ENCODE measurements around the gene ULK4.
"Not testable (repeated sequence)": the region's sequence is repeated elsewhere in the genome, so short reads cannot be mapped to it uniquely, and the experiment has no call there.

Gene ULK4

DNA sequence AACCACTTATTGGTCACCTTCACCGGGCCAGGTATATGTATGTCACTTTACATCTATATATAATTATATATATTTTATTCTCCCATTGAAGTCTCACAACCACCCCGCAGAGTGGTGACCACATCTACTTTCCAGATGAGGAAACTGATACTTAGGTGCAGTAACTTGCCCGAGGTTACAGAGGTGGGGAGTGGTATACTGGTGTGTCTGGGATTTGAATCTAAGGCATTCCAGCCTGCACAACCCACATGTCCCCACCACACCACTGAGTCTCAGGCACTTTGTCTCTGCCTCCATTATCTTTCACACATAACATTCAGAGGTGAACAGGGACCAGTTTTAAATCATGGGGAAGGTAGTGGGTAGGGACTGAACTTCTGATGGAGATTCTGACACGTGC, 501.2 kb downstream of the ULK4 start:
- TF ChIP-seq EZH2phosphoT487 (IDR thresholded peaks at IDR 0.05; ENCODE audit: borderline replicate concordance, low read length) = no peak
- TF ChIP-seq, protein P1, sequence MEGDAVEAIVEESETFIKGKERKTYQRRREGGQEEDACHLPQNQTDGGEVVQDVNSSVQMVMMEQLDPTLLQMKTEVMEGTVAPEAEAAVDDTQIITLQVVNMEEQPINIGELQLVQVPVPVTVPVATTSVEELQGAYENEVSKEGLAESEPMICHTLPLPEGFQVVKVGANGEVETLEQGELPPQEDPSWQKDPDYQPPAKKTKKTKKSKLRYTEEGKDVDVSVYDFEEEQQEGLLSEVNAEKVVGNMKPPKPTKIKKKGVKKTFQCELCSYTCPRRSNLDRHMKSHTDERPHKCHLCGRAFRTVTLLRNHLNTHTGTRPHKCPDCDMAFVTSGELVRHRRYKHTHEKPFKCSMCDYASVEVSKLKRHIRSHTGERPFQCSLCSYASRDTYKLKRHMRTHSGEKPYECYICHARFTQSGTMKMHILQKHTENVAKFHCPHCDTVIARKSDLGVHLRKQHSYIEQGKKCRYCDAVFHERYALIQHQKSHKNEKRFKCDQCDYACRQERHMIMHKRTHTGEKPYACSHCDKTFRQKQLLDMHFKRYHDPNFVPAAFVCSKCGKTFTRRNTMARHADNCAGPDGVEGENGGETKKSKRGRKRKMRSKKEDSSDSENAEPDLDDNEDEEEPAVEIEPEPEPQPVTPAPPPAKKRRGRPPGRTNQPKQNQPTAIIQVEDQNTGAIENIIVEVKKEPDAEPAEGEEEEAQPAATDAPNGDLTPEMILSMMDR (IDR thresholded peaks at IDR 0.05; ENCODE audit: low read depth, low read length, poor library complexity, severe bottlenecking) = no peak
- Histone ChIP-seq H4K20me1 (ENCODE audit: control insufficient read depth, insufficient read depth, low read depth, low read length) (no peaks in the 10 kb centered on the region), H3K4me3 (ENCODE audit: low read length) (no peak overlapping the region), H3K9me3 (ENCODE audit: control insufficient read depth, insufficient read depth, low read length) (no peaks in the 10 kb centered on the region), H3K27me3 (ENCODE audit: control insufficient read depth, low read length) (no peaks in the 10 kb centered on the region), H3F3A (ENCODE audit: control insufficient read depth, insufficient read depth) (no peaks in the 10 kb centered on the region), H3K79me2 (ENCODE audit: control insufficient read depth, low read length) (no peaks in the 10 kb centered on the region), H3K4me2 (ENCODE audit: low read length) (no peak overlapping the region), H3K4me1 (ENCODE audit: control insufficient read depth, low read length) (no peaks in the 10 kb centered on the region), H3K9me2 (replicated peaks; ENCODE audit: control insufficient read depth, low read length) (no peaks in the 10 kb centered on the region), H3K27ac (ENCODE audit: low read depth, low read length) (no peak overlapping the region), H3K36me3 (ENCODE audit: control insufficient read depth, low read length) (no peaks in the 10 kb centered on the region)

DNA sequence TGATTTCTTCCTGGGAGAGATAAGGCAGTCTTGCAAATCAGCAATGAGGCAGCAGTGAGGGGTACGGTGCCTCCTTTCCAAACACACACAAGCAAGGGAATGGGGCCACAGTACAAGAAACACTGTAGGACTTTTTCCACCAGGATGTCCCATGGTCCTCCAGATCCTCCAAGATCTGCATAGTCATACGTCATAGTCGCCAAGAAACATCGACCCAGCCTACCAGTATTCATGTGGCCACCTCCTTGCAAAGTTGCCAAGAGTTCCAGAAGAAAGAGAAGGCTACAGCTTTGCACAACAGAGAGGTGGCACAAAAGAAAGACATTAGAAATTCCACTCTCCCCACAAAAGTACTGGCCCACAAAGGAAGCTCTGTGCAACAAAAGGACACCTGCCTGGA, 504.7 kb downstream of the ULK4 start:
- no peaks in the 10 kb centered on the region for H4K20me1 ChIP-seq (ENCODE audit: control insufficient read depth, insufficient read depth, low read depth, low read length)
- H3K36me3 ChIP-seq (ENCODE audit: control insufficient read depth, low read length) = no peaks in the 10 kb centered on the region
- no peaks in the 10 kb centered on the region for H3K4me1 ChIP-seq (ENCODE audit: control insufficient read depth, low read length)
- no peak for TF ChIP-seq EZH2phosphoT487 (IDR thresholded peaks at IDR 0.05; ENCODE audit: borderline replicate concordance, low read length)
- TF ChIP-seq, protein P1 (IDR thresholded peaks at IDR 0.05; ENCODE audit: low read depth, low read length, poor library complexity, severe bottlenecking) = no peak
- no peaks in the 10 kb centered on the region for H3K9me2 ChIP-seq (replicated peaks; ENCODE audit: control insufficient read depth, low read length)
- no peaks in the 10 kb centered on the region for H3K79me2 ChIP-seq (ENCODE audit: control insufficient read depth, low read length)
- no peak overlapping the region for H3K4me2 ChIP-seq (ENCODE audit: low read length)
- H3K27ac ChIP-seq (ENCODE audit: low read depth, low read length) = no peak overlapping the region
- H3F3A ChIP-seq (ENCODE audit: control insufficient read depth, insufficient read depth) = no peaks in the 10 kb centered on the region
- no peak overlapping the region for H3K4me3 ChIP-seq (ENCODE audit: low read length)
- H3K27me3 ChIP-seq (ENCODE audit: control insufficient read depth, low read length) = no peaks in the 10 kb centered on the region
- no peaks in the 10 kb centered on the region for H3K9me3 ChIP-seq (ENCODE audit: control insufficient read depth, insufficient read depth, low read length)

DNA sequence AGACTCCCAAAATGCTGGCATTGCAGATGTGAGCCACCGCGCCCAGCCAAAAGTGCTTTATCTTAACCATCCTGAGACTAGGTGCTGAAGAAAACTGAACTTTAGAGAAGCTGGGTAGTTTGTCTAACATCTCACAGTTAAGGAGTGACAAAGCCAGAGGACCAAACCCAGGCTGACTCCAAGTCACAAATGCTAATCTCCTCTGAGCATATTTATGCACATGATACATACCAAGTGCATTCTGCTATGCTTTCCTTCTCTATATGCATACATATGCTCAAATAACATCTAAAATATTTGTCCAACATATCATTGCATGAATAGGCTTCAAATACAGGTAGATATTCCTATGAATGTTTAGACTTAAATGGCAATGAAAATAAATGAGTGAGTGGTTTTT, 505.7 kb downstream of the ULK4 start:
- Histone ChIP-seq H4K20me1 (ENCODE audit: control insufficient read depth, insufficient read depth, low read depth, low read length) (no peaks in the 10 kb centered on the region), H3K27me3 (ENCODE audit: control insufficient read depth, low read length) (no peaks in the 10 kb centered on the region), H3K4me3 (ENCODE audit: low read length) (no peak overlapping the region), H3K4me2 (ENCODE audit: low read length) (no peak overlapping the region), H3K4me1 (ENCODE audit: control insufficient read depth, low read length) (no peaks in the 10 kb centered on the region), H3K79me2 (ENCODE audit: control insufficient read depth, low read length) (no peaks in the 10 kb centered on the region), H3K27ac (ENCODE audit: low read depth, low read length) (no peak overlapping the region), H3K9me3 (ENCODE audit: control insufficient read depth, insufficient read depth, low read length) (no peaks in the 10 kb centered on the region), H3F3A (ENCODE audit: control insufficient read depth, insufficient read depth) (no peaks in the 10 kb centered on the region), H3K36me3 (ENCODE audit: control insufficient read depth, low read length) (no peaks in the 10 kb centered on the region), H3K9me2 (replicated peaks; ENCODE audit: control insufficient read depth, low read length) (no peaks in the 10 kb centered on the region)
- no peak for TF ChIP-seq EZH2phosphoT487 (IDR thresholded peaks at IDR 0.05; ENCODE audit: borderline replicate concordance, low read length)

DNA sequence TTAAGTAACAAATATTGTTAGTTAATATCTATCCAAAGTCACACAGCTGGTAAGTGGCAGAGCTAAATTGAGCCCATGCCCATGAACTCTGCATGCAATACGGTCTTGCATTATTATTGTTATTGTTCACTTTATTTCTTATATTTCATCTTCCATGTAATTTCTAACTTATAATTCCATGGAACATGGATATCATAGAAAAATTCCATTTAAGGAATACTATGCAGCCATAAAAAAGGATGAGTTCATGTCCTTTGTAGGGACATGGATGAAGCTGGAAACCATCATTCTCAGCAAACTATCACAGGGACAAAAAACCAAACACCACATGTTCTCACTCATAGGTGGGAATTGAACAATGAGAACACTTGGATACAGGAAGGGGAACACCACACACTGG, 508.3 kb downstream of the ULK4 start:
- H3K4me1 ChIP-seq (ENCODE audit: control insufficient read depth, low read length); H3K79me2 ChIP-seq (ENCODE audit: control insufficient read depth, low read length); H4K20me1 ChIP-seq (ENCODE audit: control insufficient read depth, insufficient read depth, low read depth, low read length); H3K27me3 ChIP-seq (ENCODE audit: control insufficient read depth, low read length); H3K4me2 ChIP-seq (ENCODE audit: low read length); H3K4me3 ChIP-seq (ENCODE audit: low read length); H3K27ac ChIP-seq (ENCODE audit: low read depth, low read length); H3K9me2 ChIP-seq (replicated peaks; ENCODE audit: control insufficient read depth, low read length); H3K9me3 ChIP-seq (ENCODE audit: control insufficient read depth, insufficient read depth, low read length); H3F3A ChIP-seq (ENCODE audit: control insufficient read depth, insufficient read depth); H3K36me3 ChIP-seq (ENCODE audit: control insufficient read depth, low read length): not testable (repeated sequence)

All from DOHH2 (cell line).